ENCODE results near the gene GLYATL1.
A peak's percentile ranks its signal among the peaks of the same experiment; 100 is the strongest.

The GLYATL1 gene

GRCh38 chr11:58905721-58906547, 33.4 kb upstream of the GLYATL1 start:
- peak overlapping the region; percentile 50 to 64 for H3K4me3 ChIP-seq (replicated peaks in 1 of 2; ENCODE audit: low read depth in 2 of 2, low read length in 2 of 2)
- TF ChIP-seq CTCF (IDR thresholded peaks at IDR 0.05; ENCODE audit: low read depth, low read length), result peak; percentile 71
- DNase-seq (ENCODE audit: low read depth in 2 of 2), result peak; percentile 88 to 91

- DNase-seq (ENCODE audit: low read depth in 2 of 2), result no peak
- no peak for TF ChIP-seq CTCF (IDR thresholded peaks at IDR 0.05; ENCODE audit: low read depth, low read length)
- no peak overlapping the region for H3K4me3 ChIP-seq (replicated peaks in 1 of 2; ENCODE audit: low read depth in 2 of 2, low read length in 2 of 2)
Observed at GRCh38 chr11:58907780-58908179, 31.5 kb upstream of the GLYATL1 start.

- DNase-seq (ENCODE audit: low read depth in 2 of 2), result peak in 1 of 2 donors; percentile 47
- TF ChIP-seq CTCF (IDR thresholded peaks at IDR 0.05; ENCODE audit: low read depth, low read length), result no peak
- no peak overlapping the region for H3K4me3 ChIP-seq (replicated peaks in 1 of 2; ENCODE audit: low read depth in 2 of 2, low read length in 2 of 2)
Observed at GRCh38 chr11:58912124-58912523, 27.2 kb upstream of the GLYATL1 start.

- no peak for DNase-seq (ENCODE audit: low read depth in 2 of 2)
- no peak for TF ChIP-seq CTCF (IDR thresholded peaks at IDR 0.05; ENCODE audit: low read depth, low read length)
Observed at GRCh38 chr11:58913685-58914084, 25.6 kb upstream of the GLYATL1 start.

GRCh38 chr11:58914821-58915543, 24.3 kb upstream of the GLYATL1 start:
- no peak for TF ChIP-seq CTCF (IDR thresholded peaks at IDR 0.05; ENCODE audit: low read depth, low read length)
- peak in 1 of 2 donors; percentile 55 for DNase-seq (ENCODE audit: low read depth in 2 of 2)
- H3K4me3 ChIP-seq (replicated peaks in 1 of 2; ENCODE audit: low read depth in 2 of 2, low read length in 2 of 2), result no peak overlapping the region

More at GRCh38 chr11:58913685-58914084, 25.6 kb upstream of the GLYATL1 start:
- H3K4me3 ChIP-seq (replicated peaks in 1 of 2; ENCODE audit: low read depth in 2 of 2, low read length in 2 of 2), result no peak overlapping the region

- H3K4me3 ChIP-seq (replicated peaks in 1 of 2; ENCODE audit: low read depth in 2 of 2, low read length in 2 of 2), result no peak overlapping the region
- TF ChIP-seq CTCF (IDR thresholded peaks at IDR 0.05; ENCODE audit: low read depth, low read length), result no peak
- no peak for DNase-seq (ENCODE audit: low read depth in 2 of 2)
Observed at GRCh38 chr11:58916637-58917036, 22.7 kb upstream of the GLYATL1 start.
